NOMO-1 treated with dmso at 0.1 percent for 144 hours (cell line): ENCODE results near the gene TDRD12.
"Not testable (repeated sequence)": the region's sequence is repeated elsewhere in the genome, so short reads cannot be mapped to it uniquely, and the experiment has no call there.

ENCODE experiments used
- DNase-seq: peaks from one replicate; lab custom pipeline; 2025; ENCODE audit not compliant: unreplicated experiment; lab: John Stamatoyannopoulos, UW

Gene TDRD12

DNA sequence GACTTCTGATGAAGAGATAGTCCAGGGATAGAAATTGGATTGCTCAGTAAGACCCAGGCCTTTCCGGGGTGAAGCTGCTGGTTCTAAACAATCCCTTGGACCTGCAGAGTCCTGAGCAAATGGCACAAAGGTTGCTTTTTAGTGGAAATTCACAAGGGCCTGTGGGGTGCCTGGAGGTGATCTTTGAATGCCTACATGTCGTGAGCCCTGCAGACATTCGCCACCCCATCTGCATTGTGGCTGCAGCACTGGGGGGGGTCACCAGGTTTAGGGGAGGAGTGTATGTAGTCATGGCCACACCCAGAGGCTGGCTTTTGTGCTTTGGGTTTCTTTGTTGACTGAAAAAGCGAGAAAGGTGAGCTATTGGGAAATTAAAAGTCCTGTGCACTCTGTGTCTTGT lies 108.6 kb downstream of the TDRD12 start:
- DNase-seq: no peak

DNA sequence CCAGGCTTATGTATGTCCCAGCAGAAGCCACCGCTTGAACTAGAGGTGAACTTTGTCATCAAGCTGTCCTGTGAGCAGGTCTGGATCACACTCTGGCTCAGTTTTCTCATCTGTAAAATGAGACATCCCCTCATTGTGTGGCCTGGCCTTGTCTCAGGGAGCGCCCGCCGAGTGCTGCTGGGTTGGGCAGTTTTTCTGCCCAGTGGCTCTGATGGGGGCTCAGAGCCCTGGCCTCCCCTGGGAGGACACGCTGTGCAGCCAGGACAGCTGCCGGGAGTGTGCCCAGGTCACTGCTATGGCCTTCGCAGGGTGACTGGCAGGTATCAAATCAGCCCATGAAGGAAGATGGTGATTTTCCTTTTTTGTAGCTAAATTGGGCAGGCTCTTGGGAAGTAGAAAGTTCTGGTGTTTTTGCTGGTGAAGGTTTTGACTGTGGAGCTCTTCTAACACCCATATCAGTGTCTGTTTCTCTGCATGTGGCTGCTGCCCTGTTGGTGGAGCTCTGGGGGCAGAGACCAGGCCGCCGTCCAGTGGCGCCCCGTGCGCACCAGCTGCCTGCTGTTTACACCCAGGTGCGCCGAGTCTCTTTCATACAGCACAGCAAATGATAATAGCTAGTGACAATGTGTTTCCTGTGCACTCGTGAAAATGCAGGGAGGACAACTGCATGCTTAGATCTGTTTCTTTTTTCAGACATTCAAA lies 109.2 kb downstream of the TDRD12 start:
- no peak for DNase-seq

DNA sequence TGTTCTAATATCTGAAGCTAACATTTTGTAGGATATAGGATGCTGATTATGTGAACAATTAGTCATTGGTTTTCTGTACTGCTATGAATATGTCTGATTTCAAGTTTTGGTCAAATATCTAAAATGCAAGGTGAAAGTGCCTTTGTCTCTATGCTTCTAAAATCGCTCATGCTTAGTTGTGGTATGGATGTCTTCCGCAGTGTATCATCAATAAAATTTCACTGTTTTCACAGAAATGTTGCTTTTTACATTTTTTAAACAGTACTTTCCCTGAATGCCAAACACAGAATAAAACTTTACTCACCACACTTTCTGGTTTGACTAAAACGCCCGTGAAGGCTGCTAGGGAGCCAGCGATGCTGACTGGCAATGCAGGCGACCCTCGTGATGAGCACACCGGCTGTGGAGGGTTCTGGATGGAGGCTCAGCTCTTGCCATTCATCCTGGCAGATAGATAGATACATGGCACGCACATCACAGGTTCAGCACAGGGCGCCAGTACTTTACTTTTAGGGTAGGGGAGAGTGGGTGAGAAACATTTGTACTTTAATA lies 109.9 kb downstream of the TDRD12 start:
- DNase-seq: no peak

DNA sequence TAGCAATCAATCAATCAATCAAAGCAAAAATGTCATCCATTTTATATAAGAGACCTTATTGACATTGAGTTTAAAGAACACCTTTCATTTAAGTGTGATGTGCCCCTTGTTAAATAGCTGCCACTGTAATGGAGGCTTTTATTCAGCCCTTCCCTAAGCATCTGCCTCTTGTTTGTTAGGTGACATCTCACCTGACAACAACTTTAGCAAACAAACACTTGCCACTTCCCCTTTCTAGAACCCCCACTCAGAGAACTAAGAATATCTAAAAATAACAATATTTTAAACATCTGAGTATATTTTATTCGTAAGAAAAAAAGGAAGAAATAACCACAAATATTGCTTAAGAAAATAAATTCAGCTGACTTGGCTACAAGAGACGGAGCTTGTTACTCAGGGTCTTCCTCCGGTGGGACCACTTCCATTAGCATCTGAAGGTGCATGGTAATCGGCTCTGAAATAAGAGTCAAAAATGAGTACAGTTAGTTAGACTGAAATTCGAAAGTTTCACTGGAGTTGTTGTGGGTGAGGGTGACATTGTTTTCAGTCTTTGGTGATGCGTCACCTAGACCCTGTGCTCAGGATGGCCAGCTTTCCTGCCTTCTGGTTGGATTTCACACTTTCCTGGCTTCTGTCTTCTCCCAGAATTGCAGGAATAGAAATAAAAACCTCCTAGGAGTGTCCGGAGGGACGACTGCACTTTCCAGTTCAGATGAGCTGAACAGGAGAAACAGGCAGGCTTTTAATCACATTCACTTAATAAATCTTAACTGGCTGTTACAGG lies 110.9 kb downstream of the TDRD12 start:
- DNase-seq: no peak

DNA sequence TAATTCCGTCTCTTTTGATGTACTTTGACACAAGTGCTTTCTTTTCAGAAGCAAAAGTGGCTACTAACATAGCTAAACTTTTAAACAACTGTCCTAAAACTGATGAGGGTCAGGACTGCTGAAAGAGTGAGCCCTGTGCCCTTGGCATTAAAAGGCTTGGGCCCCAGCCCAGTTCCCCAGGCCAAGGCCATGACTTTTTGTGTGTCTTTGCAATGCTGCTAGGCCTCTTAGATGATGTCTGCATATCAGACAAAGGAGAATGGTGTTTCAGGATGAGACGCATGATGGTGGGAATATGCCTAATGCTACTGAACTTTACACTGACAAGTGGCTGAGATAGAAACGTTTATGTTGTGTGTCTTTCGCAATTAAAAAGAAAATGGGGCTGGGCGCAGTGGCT lies 112.0 kb downstream of the TDRD12 start:
- no peak for DNase-seq

DNA sequence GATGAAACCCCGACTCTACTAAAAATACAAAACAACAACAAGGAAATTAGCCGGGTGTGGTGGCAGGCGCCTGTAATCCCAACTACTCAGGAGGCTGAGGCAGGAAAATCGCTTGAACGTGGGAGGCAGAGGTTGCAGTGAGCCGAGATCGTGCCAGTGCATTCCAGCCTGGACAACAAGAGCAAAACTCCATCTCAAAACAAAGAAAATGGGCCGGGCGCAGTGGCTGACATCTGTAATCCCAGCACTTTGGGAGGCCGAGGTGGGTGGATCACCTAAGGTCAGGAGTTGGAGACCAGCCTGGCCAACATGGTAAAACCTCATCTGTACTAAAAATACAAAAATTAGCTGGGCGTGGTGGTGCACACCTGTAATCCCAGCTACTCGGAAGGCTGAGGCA lies 112.5 kb downstream of the TDRD12 start:
- not testable (repeated sequence) for DNase-seq

DNA sequence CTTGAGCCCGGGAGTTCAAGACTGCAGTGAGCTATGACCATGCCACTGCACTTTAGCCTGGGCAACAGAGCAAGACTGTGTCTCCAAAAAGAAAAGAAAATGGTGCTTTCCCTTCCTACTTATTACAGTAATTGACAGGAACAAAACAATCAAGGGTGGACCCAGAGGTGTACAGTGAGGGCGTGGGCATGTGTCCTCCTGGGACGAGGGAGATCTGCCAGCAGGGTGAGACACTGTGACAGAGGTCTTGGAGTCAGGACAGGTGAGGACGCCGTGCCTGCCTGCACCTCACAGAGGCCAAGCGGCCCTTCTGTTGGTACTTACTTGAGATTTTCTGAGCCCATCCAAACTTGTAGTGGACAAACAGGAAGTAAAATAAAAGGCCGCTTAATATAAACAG lies 113.3 kb downstream of the TDRD12 start:
- not testable (repeated sequence) for DNase-seq

DNA sequence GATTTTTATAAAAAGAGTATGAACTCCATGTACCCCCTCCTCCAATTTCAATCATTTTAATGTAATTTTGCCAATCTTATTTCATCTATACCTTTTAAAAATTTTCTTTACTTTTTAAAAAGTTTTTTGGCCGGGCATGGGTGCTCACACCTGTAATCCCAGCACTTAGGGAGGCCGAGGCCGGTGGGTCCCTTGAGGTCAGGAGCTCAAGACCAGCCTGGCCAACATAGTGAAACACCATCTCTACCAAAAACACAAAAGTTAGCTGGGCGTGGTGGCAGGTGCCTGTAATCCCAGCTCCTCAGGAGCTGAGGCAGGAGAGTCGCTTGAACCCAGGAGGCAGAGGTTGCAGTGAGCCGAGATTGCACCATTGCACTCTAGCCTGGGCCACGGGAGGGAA lies 113.8 kb downstream of the TDRD12 start:
- not testable (repeated sequence) for DNase-seq

DNA sequence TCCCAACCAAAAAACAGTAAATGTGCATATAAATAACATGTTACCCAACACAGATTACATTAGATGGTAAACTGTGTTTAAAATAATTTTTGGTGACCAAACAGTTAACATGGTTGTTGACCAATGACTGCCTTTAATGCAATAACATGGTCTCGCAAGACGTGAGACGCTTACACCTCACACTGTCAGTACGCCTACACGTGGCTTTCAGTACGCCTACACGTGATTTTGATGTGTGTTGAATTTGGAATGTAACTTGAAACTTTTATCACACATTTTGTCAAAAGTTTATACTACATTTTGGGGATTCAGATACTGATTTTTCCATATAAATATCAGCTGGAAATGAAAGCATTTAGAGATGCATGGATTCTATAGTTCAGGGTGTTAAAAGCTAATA lies 118.0 kb downstream of the TDRD12 start:
- no peak for DNase-seq

DNA sequence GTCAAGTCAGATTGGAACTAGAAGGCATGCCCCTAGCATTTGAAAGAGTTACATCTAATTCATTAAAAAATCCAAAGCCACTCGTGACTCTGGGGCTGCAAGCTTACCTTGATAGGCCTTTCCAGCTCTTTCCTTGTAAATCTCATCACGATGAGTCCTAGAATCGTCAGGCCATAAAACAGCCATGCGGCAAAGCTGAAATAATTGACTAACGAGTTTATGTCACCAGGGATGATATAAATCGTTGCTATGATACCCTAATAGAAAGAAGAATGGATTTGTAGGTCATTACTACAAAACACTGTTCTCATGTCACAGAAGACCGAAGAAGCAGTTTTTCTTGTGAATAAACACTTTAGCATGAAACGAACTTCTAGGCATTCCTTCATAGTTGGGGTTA lies 122.5 kb downstream of the TDRD12 start:
- no peak for DNase-seq

DNA sequence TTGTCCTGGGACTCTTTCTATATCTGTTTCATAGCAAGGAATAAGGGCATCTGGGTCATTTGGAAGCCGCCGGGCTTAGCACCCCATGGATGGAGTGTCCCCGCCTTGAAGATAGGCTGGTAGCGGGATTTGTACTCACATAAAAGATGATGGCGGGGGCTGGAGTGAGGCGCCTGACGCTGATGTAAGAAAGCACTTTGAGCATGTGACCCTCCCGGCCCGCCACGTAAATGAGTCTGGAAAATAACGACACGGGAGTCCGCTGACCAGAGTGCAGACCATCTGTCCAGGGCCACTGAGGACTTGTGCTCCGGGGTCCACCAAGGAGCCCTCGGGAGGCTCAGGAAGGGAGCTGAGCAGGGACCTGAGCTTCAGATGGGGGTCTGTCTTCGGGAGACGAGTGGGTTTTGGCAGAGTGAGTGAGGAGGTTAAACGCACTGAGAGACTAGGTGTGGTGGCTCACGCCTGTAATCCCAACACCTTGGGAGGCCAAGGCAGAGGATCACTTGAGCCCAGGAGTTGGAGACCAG lies 124.2 kb downstream of the TDRD12 start:
- DNase-seq: no peak

DNA sequence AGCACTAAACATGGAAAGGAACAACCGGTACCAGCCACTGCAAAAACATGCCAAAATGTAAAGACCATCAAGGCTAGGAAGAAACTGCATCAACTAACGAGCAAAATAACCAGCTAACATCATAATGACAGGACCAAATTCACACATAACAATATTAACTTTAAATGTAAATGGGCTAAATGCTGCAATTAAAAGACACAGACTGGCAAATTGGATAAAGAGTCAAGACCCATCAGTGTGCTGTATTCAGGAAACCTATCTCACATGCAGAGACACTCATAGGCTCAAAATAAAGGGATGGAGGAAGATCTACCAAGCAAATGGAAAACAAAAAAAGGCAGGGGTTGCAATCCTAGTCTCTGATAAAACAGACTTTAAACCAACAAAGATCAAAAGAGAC lies 128.5 kb downstream of the TDRD12 start:
- not testable (repeated sequence) for DNase-seq

DNA sequence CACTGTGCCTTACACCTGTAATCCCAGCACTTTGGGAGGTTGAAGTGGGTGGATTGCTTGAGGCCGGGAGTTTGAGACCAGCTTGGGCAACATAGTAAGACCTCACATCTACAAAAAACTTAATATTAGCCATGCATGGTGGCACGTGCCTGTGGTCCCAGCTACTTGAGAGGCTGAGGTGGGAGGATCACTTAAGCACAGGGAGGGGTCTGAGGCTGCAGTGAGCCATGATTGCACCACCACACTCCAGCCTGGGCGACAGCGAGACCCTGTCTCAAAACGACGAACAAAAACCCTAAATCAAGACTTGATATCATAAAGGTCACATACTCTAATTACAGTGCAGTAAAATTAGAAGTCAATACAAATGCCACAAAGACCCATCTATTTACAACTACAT lies 132.6 kb downstream of the TDRD12 start:
- DNase-seq: no peak

DNA sequence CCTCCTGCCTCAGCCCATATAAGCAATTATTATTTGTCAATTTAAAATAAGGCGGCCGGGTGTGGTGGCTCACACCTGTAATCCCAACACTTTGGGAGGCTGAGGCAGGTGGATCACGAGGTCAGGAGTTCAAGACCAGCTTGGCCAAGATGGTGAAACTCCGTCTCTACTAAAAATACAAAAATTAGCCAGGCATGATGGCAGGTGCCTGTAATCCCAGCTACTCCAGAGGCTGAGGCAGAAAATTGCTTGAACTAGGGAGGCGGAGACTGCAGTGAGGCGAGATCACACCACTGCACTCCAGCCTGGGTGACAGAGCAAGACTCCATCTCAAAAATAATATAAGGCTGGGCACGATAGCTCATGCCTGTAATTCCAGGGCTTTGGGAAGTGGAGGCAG lies 137.3 kb downstream of the TDRD12 start:
- DNase-seq: not testable (repeated sequence)

DNA sequence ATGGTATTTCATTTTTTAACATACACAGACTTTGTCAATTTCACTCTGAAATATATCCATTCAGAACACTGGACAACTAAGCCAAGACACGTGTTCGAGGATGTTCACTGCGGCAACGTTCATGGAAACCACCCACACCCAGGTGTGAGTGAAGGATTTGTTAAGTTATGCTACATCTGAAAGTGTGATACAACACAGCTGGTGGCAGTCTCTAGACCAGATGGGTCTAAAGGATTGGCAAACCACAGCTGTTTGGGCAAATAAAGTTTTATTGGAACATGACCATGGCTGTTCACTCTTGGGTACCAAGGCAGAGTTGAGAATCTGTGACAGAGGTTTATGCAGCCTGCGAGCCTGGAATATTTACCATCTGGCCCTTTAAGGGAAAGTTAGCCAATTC lies 138.0 kb downstream of the TDRD12 start:
- DNase-seq: no peak

DNA sequence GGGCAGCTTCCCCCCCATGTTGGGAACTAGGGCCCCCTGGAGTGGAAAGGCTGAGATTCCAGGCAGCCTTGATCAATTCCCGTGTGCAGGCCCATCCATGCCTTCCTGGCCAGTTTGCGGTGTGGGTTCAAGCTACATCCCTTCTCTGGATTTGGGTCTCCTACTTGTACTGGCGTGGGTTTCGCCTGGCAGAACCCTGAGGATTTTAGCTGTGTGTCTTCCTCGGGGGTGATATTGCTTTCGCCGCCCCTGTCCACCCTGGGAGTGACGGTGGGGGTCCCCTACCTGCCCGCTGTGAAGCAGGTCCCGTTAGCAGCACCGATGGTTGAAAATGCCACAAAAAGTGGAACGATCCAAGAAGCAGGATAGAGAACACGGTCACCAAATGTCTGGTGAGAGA lies 138.6 kb downstream of the TDRD12 start:
- no peak for DNase-seq

DNA sequence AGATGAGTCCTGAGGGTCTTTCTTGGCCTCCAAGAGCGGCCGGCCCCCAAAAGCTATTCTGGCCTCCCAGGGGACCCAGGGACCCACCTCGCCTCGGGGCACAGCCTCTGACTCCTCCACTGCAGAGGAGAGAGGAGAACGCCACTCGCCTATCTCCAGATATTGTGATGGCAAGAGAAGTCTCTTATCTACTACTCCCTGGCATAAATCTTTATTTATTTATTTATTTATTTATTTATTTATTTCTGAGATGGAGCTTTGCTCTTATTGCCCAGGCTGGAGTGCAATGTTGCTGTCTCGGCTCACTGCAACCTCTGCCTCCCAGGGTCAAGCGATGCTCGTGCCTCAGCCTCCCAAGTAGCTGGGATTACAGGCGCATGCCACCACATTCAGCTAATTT lies 139.0 kb downstream of the TDRD12 start:
- DNase-seq: no peak

DNA sequence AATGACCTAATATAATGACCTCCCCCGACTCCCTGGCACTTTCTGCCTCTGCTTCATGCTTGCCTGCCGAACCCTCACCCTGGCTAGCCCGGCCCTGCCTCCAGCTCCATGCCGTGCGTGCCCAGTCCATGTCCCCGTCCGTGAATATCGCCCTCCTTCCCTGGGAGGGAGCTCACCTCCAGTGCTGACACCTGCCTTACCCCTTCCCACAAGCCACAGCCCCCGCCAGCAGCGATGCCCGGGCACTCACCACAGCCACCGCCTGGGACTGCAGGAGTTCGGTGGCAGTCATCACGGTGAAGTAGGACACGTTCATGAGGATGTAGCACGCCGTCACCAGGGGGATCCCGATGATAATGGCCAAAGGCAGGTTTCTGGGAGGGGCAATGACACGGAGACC lies 140.0 kb downstream of the TDRD12 start:
- DNase-seq: no peak

DNA sequence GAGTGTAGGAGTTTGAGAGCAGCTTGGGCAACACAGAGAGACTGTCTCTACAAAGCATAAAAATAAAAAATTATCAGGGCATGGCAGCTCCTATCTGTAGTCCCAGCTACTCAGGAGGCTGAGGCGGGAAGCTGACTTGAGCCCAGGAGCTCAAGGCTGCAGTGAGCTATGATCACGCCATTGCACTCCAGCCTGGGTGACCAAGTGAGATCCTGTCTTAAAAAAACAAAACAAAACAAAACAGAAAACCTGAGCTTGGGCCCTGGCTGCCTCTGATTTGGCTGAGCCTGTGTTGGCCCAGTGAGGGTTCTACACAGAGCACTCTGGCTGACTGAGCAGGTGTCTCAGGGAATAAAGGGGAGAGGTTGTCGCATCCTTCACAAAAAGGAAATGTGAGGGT lies 142.0 kb downstream of the TDRD12 start:
- no peak for DNase-seq

DNA sequence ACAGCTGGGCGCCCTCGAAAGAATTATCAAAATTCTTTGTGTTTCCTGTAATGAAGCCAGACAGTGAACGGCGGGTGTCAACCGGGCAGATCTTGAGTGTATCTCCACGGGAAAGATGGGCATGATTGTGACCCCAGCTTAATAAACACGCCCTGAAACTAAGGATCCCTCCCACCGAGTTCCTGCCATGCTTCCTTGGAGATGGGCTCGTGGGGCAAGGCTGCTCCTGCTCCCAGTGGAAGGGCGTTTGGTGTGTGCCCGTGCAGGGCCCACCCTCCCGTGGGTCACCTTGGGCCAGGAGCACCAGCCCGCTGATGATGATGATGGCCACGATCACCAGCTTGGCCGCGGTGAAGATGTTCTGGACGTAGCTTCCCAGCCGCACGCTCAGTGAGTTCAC lies 142.6 kb downstream of the TDRD12 start:
- DNase-seq: no peak

DNA sequence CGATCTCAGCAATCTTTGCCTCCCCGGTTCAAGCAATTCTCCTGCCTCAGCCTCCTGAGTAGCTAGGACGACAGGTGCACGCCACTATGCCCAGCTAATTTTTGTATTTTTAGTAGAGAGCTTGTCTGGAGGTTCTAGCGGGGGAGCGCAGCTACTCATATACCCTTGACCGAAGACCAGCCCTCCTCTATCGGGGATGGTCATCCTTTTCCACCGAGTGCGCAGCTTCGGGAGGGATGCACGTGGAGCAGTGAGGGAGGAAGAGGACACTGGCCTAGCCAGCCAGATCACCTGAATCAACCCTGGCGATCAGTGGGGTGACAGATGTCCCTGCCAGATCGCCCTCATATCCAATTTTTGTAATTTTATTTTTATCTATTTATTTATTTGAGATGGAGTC lies 143.2 kb downstream of the TDRD12 start:
- no peak for DNase-seq

DNA sequence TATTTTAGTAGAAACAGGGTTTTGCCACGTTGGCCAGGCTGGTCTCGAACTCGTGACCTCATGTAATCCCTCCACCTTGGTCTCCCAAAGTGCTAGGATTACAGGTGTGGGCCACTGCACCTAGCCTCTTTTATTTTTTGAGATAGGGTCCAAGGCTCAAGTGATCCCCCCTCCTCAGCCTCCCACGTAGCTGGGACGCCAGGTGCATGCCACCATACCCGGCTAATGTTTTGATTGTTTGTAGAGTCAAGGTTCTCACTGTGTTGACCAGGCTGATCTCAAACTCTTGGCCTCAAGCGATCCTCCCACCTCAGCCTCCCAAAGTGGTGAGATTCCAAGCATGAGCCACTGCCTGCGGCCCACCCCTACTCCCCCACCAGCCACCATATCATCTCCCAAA lies 143.7 kb downstream of the TDRD12 start:
- DNase-seq: no peak
